SK-N-SH treated with all-trans-retinoic acid at 6 μM for 48 hours (cell line): ENCODE results near the gene PIGN.

Source experiments
- GLIS3 ChIP-seq: fragments of 250-450 bp; sonication (Bioruptor Pico); IDR thresholded peaks from 2 replicates; pipeline ENCODE4 v1.5.0; 2020; ENCODE audit warnings: mild to moderate bottlenecking, moderate library complexity
- RARB ChIP-seq: fragments of 250-450 bp; sonication (Bioruptor Pico); IDR thresholded peaks from 2 replicates; pipeline ENCODE4 v1.8.0; 2021; ENCODE audit warnings: mild to moderate bottlenecking, moderate library complexity
- SNAI2 ChIP-seq: fragments of 250-450 bp; sonication (Bioruptor Pico); IDR thresholded peaks from 2 replicates; pipeline ENCODE4 v1.5.0; 2020; ENCODE audit warnings: mild to moderate bottlenecking, moderate library complexity
- ZFP30 ChIP-seq: fragments of 450-650 bp; formaldehyde crosslinking; IDR thresholded peaks from 2 replicates; pipeline ENCODE4 v1.5.0; 2022; ENCODE audit warnings: mild to moderate bottlenecking, moderate library complexity
- ZNF565 ChIP-seq: fragments of 450-650 bp; formaldehyde crosslinking; conservative IDR thresholded peaks from 2 replicates; pipeline ENCODE4 v1.5.0; 2020; ENCODE audit warnings: low read depth, mild to moderate bottlenecking, moderate library complexity
- ZNF70 ChIP-seq: fragments of 450-650 bp; formaldehyde crosslinking; IDR thresholded peaks from 2 replicates; pipeline ENCODE4 v1.5.0; 2020; ENCODE audit warnings: mild to moderate bottlenecking, moderate library complexity
- ZNF8 ChIP-seq: fragments of 450-650 bp; formaldehyde crosslinking; IDR thresholded peaks from 2 replicates; pipeline ENCODE4 v1.5.0; 2020; ENCODE audit warnings: mild to moderate bottlenecking, moderate library complexity
- TF ChIP-seq, protein P1 (sequence below): fragments of 250-450 bp; sonication (Bioruptor Pico); IDR thresholded peaks from 2 replicates; pipeline ENCODE4 v1.8.0; 2020; ENCODE audit warnings: mild to moderate bottlenecking, moderate library complexity, borderline replicate concordance
- TF ChIP-seq, protein P2 (sequence below): fragments of 250-450 bp; sonication (Bioruptor Pico); IDR thresholded peaks from 2 replicates; pipeline ENCODE4 v1.5.1; 2021; ENCODE audit warnings: mild to moderate bottlenecking, moderate library complexity
- TF ChIP-seq, protein P3 (sequence below): fragments of 250-450 bp; sonication (Bioruptor Pico); IDR thresholded peaks from 2 replicates; pipeline ENCODE4 v1.8.0; 2021; ENCODE audit warnings: low read depth, mild to moderate bottlenecking, moderate library complexity, borderline replicate concordance

DNA sequence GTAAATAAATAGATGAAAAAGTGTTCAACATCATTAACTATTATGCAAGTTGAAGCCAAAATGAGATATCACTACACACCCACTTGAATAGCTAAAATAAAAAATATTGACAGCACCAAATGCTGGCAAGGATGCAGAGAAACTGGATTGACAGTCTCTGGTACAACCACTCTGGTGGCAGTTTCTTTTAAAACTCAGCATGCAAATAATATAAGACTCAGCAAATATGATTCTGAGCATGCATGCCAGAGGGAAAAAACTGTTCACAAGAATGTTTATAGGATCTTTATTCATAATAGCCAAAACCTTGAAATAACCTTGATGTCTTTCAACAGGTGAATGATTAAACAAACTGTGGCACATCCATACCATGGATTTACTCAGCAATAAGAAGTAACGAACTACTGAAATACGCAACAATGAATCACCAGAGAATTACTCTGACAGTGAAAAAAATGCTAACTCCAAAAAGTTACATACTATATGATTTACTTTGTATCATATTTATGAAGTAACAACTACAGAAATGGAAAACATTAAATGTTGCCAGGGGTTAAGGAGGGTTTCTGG is 131.8 kb downstream of the PIGN start:
- TF ChIP-seq, protein P1, sequence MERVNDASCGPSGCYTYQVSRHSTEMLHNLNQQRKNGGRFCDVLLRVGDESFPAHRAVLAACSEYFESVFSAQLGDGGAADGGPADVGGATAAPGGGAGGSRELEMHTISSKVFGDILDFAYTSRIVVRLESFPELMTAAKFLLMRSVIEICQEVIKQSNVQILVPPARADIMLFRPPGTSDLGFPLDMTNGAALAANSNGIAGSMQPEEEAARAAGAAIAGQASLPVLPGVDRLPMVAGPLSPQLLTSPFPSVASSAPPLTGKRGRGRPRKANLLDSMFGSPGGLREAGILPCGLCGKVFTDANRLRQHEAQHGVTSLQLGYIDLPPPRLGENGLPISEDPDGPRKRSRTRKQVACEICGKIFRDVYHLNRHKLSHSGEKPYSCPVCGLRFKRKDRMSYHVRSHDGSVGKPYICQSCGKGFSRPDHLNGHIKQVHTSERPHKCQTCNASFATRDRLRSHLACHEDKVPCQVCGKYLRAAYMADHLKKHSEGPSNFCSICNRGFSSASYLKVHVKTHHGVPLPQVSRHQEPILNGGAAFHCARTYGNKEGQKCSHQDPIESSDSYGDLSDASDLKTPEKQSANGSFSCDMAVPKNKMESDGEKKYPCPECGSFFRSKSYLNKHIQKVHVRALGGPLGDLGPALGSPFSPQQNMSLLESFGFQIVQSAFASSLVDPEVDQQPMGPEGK (CRISPR knock-in tag) = no peak
- no peak for TF ChIP-seq ZNF70 (CRISPR knock-in tag)
- TF ChIP-seq, protein P2, sequence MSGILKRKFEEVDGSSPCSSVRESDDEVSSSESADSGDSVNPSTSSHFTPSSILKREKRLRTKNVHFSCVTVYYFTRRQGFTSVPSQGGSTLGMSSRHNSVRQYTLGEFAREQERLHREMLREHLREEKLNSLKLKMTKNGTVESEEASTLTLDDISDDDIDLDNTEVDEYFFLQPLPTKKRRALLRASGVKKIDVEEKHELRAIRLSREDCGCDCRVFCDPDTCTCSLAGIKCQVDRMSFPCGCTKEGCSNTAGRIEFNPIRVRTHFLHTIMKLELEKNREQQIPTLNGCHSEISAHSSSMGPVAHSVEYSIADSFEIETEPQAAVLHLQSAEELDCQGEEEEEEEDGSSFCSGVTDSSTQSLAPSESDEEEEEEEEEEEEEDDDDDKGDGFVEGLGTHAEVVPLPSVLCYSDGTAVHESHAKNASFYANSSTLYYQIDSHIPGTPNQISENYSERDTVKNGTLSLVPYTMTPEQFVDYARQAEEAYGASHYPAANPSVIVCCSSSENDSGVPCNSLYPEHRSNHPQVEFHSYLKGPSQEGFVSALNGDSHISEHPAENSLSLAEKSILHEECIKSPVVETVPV (CRISPR knock-in tag) = no peak
- TF ChIP-seq SNAI2 (CRISPR knock-in tag) = no peak
- TF ChIP-seq GLIS3 (CRISPR knock-in tag) = no peak
- no peak for TF ChIP-seq ZNF8 (CRISPR knock-in tag)
- TF ChIP-seq ZFP30 (CRISPR knock-in tag) = no peak
- TF ChIP-seq, protein P3, sequence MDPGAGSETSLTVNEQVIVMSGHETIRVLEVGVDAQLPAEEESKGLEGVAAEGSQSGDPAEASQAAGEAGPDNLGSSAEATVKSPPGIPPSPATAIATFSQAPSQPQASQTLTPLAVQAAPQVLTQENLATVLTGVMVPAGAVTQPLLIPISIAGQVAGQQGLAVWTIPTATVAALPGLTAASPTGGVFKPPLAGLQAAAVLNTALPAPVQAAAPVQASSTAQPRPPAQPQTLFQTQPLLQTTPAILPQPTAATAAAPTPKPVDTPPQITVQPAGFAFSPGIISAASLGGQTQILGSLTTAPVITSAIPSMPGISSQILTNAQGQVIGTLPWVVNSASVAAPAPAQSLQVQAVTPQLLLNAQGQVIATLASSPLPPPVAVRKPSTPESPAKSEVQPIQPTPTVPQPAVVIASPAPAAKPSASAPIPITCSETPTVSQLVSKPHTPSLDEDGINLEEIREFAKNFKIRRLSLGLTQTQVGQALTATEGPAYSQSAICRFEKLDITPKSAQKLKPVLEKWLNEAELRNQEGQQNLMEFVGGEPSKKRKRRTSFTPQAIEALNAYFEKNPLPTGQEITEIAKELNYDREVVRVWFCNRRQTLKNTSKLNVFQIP (CRISPR knock-in tag) = no peak
- no peak for TF ChIP-seq RARB (CRISPR knock-in tag)
- TF ChIP-seq ZNF565 (CRISPR knock-in tag) = no peak
